ENCODE data around the gene C17orf100. TPM values are rescaled to one million over a fixed set of nuclear protein-coding genes. Genes with fewer than 3 reads are reported as not detected.

C17orf100 gene
- total and polyA plus RNA-seq, 2 of the 13 experiments (the other 11 are each of a cell fraction or from before 2014, with no cell fraction given) = 3.6 to 8.7 TPM

DNA sequence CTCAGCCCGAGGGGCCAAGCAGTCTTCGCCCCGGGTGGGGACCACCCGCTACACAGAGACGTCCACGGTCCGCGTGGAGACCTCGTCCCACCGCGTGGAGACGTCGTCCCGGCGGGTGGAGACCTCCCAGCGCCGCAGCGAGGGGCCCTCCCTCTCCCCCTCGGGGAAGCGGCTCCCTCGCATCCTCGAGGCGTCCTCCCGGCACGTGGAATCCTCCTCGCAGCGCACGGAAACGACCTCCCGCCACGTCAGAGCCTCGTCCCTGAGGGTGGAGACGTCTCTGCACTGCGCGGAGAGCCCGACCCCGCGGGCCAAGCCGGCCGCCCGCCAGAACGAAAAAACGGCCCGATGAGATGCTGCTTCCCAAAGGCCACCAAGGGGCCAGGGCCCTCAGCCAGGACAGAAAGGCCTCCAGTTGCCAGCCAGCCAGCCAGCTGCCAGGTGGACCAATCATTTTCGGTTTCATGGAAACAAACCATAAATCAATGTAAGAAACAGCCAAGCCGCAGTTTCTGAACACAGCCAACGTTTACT is 424 bp downstream of the C17orf100 start (continued):
- TF ChIP-seq HMG20A (CRISPR knock-in tag; IDR thresholded peaks at IDR 0.05; ENCODE audit: borderline replicate concordance) (no peak), KDM2A (CRISPR knock-in tag; IDR thresholded peaks at IDR 0.05; ENCODE audit: borderline replicate concordance, low read depth) (peak; percentile 76; the same call in 1 of the 2 replicates), SOX13 (IDR thresholded peaks at IDR 0.05) (no peak), SOX13 (CRISPR knock-in tag; conservative IDR thresholded peaks at IDR 0.05 in 1 of 2, IDR thresholded peaks at IDR 0.05 in 1 of 2) (peak in 1 of 2 experiments; percentile 38; a peak in 2 of 4 replicates), FIP1L1 (IDR thresholded peaks at IDR 0.05; ENCODE audit: borderline replicate concordance, insufficient read depth, low read depth, low read length) (no peak; the same call in 1 of the 2 replicates), YEATS2 (CRISPR knock-in tag; IDR thresholded peaks at IDR 0.05; ENCODE audit: borderline replicate concordance) (peak; percentile 21; the same call in 1 of the 2 replicates), PRPF4 (IDR thresholded peaks at IDR 0.05; ENCODE audit: low read depth, low read length, poor library complexity, severe bottlenecking) (no peak), RNF2 (conservative IDR thresholded peaks at IDR 0.05; ENCODE audit: low read depth) (peak; percentile 98), WIZ (CRISPR knock-in tag; IDR thresholded peaks at IDR 0.05) (peak; percentile 81), ZNF101 (CRISPR knock-in tag; IDR thresholded peaks at IDR 0.05; ENCODE audit: borderline replicate concordance, low read depth) (peak; percentile 95; the same call in 1 of the 2 replicates), ZNF564 (CRISPR knock-in tag; IDR thresholded peaks at IDR 0.05) (peak; percentile 96), JDP2 (CRISPR knock-in tag; IDR thresholded peaks at IDR 0.05; ENCODE audit: borderline replicate concordance) (peak; percentile 72; the same call in 1 of the 2 replicates), GATAD1 (CRISPR knock-in tag; IDR thresholded peaks at IDR 0.05) (no peak), ZNF816 (CRISPR knock-in tag; IDR thresholded peaks at IDR 0.05; ENCODE audit: borderline replicate concordance) (peak; percentile 46; the same call in 1 of the 2 replicates), SP2 (CRISPR knock-in tag; IDR thresholded peaks at IDR 0.05) (peak; percentile 19), ZNF260 (CRISPR knock-in tag; IDR thresholded peaks at IDR 0.05; ENCODE audit: borderline replicate concordance, low read depth) (peak; percentile 95), SRSF1 (optimal IDR thresholded peaks at IDR 0.05; ENCODE audit: low read depth, low read length) (no peak)
- TF ChIP-seq, protein P1, sequence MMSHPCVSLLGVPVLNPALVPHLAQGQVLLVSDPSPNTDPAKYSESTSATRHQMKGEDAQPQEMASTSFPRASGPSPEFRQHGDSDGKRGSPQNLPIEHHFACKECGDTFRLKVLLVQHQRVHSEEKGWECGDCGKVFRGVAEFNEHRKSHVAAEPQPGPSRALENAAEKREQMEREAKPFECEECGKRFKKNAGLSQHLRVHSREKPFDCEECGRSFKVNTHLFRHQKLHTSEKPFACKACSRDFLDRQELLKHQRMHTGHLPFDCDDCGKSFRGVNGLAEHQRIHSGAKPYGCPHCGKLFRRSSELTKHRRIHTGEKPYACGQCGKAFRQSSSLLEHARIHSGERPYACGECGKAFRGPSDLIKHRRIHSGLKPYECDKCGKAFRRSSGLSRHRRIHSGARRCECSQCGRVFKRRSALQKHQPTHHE (CRISPR knock-in tag; IDR thresholded peaks at IDR 0.05; ENCODE audit: borderline replicate concordance) = peak; percentile 93; the same call in 1 of the 2 replicates
- TF ChIP-seq, protein P2, sequence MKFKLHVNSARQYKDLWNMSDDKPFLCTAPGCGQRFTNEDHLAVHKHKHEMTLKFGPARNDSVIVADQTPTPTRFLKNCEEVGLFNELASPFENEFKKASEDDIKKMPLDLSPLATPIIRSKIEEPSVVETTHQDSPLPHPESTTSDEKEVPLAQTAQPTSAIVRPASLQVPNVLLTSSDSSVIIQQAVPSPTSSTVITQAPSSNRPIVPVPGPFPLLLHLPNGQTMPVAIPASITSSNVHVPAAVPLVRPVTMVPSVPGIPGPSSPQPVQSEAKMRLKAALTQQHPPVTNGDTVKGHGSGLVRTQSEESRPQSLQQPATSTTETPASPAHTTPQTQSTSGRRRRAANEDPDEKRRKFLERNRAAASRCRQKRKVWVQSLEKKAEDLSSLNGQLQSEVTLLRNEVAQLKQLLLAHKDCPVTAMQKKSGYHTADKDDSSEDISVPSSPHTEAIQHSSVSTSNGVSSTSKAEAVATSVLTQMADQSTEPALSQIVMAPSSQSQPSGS (CRISPR knock-in tag; IDR thresholded peaks at IDR 0.05) = 0 out of 2 replicates have a peak, but pooled peaks have one; percentile 10
- TF ChIP-seq, protein P3, sequence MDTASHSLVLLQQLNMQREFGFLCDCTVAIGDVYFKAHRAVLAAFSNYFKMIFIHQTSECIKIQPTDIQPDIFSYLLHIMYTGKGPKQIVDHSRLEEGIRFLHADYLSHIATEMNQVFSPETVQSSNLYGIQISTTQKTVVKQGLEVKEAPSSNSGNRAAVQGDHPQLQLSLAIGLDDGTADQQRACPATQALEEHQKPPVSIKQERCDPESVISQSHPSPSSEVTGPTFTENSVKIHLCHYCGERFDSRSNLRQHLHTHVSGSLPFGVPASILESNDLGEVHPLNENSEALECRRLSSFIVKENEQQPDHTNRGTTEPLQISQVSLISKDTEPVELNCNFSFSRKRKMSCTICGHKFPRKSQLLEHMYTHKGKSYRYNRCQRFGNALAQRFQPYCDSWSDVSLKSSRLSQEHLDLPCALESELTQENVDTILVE (CRISPR knock-in tag; IDR thresholded peaks at IDR 0.05) = peak; percentile 47; the same call in 1 of the 2 replicates
- TF ChIP-seq, protein P4, sequence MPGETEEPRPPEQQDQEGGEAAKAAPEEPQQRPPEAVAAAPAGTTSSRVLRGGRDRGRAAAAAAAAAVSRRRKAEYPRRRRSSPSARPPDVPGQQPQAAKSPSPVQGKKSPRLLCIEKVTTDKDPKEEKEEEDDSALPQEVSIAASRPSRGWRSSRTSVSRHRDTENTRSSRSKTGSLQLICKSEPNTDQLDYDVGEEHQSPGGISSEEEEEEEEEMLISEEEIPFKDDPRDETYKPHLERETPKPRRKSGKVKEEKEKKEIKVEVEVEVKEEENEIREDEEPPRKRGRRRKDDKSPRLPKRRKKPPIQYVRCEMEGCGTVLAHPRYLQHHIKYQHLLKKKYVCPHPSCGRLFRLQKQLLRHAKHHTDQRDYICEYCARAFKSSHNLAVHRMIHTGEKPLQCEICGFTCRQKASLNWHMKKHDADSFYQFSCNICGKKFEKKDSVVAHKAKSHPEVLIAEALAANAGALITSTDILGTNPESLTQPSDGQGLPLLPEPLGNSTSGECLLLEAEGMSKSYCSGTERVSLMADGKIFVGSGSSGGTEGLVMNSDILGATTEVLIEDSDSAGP (CRISPR knock-in tag; IDR thresholded peaks at IDR 0.05; ENCODE audit: borderline replicate concordance) = peak; percentile 95
